Peyer's patch (tissue), 4 donors: Measurements from ENCODE around the gene LMLN.

ENCODE experiments used
- POLR2A ChIP-seq, 2 donors: fragments of 450-650 bp; IDR thresholded peaks; one replicate each; pipeline ENCODE4 v1.5.1; 2017; ENCODE audit warnings: antibody characterized with exemption in 2 of 2, mild to moderate bottlenecking in 2 of 2, moderate library complexity in 2 of 2
- TF ChIP-seq, protein P1 (sequence below), 6 experiments: fragments of 450-650 bp in 4 of 6; fragments of 200-600 bp in 2 of 6; sonication (generic) in 1 of 6; IDR thresholded peaks; one replicate each; pipeline ENCODE4 v1.5.1; 2017 to 2019; ENCODE audit warnings: antibody characterized with exemption in 6 of 6, mild to moderate bottlenecking in 3 of 6, moderate library complexity in 1 of 6

DNA sequence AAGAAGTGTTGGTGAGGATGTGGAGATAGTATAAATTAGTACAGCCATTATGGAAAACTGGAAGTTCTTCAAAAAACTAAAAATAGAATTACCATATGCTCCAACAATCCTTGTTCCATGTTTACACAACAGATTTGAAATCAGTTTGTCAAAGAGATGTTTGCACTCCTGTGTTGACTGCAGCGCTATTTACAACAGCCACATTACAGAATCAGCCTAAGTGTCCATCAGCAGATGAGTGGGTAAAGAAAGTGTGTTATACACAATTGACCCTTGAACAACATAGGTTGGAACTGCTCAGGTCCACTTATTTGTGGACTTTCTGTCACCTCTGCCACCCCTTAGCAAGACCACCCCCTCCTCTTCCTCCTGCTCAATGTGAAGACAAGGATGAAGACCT, 34.7 kb downstream of the LMLN start:
- TF ChIP-seq, protein P1, sequence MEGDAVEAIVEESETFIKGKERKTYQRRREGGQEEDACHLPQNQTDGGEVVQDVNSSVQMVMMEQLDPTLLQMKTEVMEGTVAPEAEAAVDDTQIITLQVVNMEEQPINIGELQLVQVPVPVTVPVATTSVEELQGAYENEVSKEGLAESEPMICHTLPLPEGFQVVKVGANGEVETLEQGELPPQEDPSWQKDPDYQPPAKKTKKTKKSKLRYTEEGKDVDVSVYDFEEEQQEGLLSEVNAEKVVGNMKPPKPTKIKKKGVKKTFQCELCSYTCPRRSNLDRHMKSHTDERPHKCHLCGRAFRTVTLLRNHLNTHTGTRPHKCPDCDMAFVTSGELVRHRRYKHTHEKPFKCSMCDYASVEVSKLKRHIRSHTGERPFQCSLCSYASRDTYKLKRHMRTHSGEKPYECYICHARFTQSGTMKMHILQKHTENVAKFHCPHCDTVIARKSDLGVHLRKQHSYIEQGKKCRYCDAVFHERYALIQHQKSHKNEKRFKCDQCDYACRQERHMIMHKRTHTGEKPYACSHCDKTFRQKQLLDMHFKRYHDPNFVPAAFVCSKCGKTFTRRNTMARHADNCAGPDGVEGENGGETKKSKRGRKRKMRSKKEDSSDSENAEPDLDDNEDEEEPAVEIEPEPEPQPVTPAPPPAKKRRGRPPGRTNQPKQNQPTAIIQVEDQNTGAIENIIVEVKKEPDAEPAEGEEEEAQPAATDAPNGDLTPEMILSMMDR (IDR thresholded peaks at IDR 0.05): no peak
- TF ChIP-seq POLR2A (IDR thresholded peaks at IDR 0.05): no peak
